Mucosa of descending colon (tissue), 3 donors: ENCODE measurements around the gene MTHFD1L. TPM values are rescaled to one million over a fixed set of nuclear protein-coding genes. Genes with fewer than 3 reads are reported as not detected.
"Not testable (repeated sequence)": the region's sequence is repeated elsewhere in the genome, so short reads cannot be mapped to it uniquely, and the experiment has no call there.

Experiments
- ATAC-seq: fragments of 200-7000 bp; cut with Tn5 transposase; one replicate; pipeline ENCODE4 v1.9.1; 2020; ENCODE audit warnings: mild to moderate bottlenecking, moderate library complexity
- DNase-seq, 3 donors: peaks; one replicate each; pipeline ENCODE4 v3.0.0-alpha.2; 2020
- H3K36me3 ChIP-seq: fragments of 200-600 bp; one replicate; pipeline ENCODE4 v1.8.0; 2021; ENCODE audit warnings: low read depth, mild to moderate bottlenecking
- H3K4me1 ChIP-seq: fragments of 200-600 bp; one replicate; pipeline ENCODE4 v1.8.0; 2021; ENCODE audit warnings: low read depth, mild to moderate bottlenecking
- H3K4me3 ChIP-seq: fragments of 200-600 bp; one replicate; pipeline ENCODE4 v1.8.0; 2021; ENCODE audit warnings: mild to moderate bottlenecking
- H3K9me3 ChIP-seq: fragments of 200-600 bp; one replicate; pipeline ENCODE4 v1.8.0; 2021; ENCODE audit warnings: mild to moderate bottlenecking
- CTCF ChIP-seq: fragments of 200-600 bp; IDR thresholded peaks from one replicate; pipeline ENCODE4 v1.8.0; 2022; ENCODE audit warnings: antibody characterized with exemption, mild to moderate bottlenecking
- intact Hi-C, 2 donors: fragments of 100-400 bp; cut with DNase I in 1 of 2; cut with micrococcal nuclease in 1 of 2; formaldehyde crosslinking; loops; one replicate each; pipeline versions ENCODE4 v1.11.0 to v1.11.1; 2022; cut with DNase I, micrococcal nuclease
- long read RNA-seq, 2 donors: library from polyadenylated mRNA; unstranded; transcript quantifications; one replicate each; pipeline ENCODE4 v2.0.0, GENCODE V29; 2019 to 2021
- total RNA-seq, 3 donors: library from RNA; stranded (reverse); fragmentation: NEBNext Ultra II Directional in 2 of 3; extraction: Animal tissue kit (Norgen Biotek cat#: 25700) in 2 of 3; gene quantifications; one replicate each; pipeline versions ENCODE4 v1.2.1 to v1.2.4, GENCODE V29; 2021 to 2023
- donor health status: DM: no; HTN: no; CAD: no; lungs with moderate emphysema.
- donor health status: DM: no; HTN: no; CAD: no.
- donor health status: DM: no; HTN: yes; CAD: no.

MTHFD1L gene
- 10 to 100 TPM in 1 of 3 donors, 1 to 10 TPM in 2; 7.1 to 11.1 (median 8.9) TPM for total RNA-seq
- long read RNA-seq, donor 1, partial matches to known transcripts = 1 of 7 reads
- long read RNA-seq, donor 1, other reads (novel, unspliced or antisense) = 5 of 7 reads
- long read RNA-seq, donor 2 = 0 reads

- intact Hi-C loops = no loop called here
- ATAC-seq (peak; percentile 89), DNase-seq (peak; percentile 76 to 85 (median 84))
- Histone ChIP-seq H3K4me1 (peaks cover 4% of the 10 kb centered on the region), H3K4me3 (peak within 1 kb of the TSS; percentile 32), H3K36me3 (no peaks in the 10 kb centered on the region), H3K9me3 (no peaks in the 10 kb centered on the region)
- TF ChIP-seq CTCF = peak; percentile 73
Observed at GRCh38 chr6:150865406-150866146, at the start of gene MTHFD1L. Gene MTHFD1L (plus strand): TSS chr6:150865702. CDS start chr6:150865823, 121 bp downstream.

GRCh38 chr6:150816554-150816953 lies 48.9 kb upstream of the MTHFD1L start:
- ATAC-seq, H3K4me3 ChIP-seq, H3K4me1 ChIP-seq, intact Hi-C loops, DNase-seq, H3K9me3 ChIP-seq, H3K36me3 ChIP-seq: not testable (repeated sequence)

GRCh38 chr6:150822932-150823331 lies 42.6 kb upstream of the MTHFD1L start:
- no peak for ATAC-seq
- DNase-seq = no peak
- no peaks in the 10 kb centered on the region for H3K9me3 ChIP-seq
- H3K4me1 ChIP-seq = no peaks in the 10 kb centered on the region
- H3K36me3 ChIP-seq = no peaks in the 10 kb centered on the region
- TF ChIP-seq CTCF = no peak
- intact Hi-C loops = no loop called here
- H3K4me3 ChIP-seq = no peak overlapping the region

GRCh38 chr6:150826788-150827187 lies 38.7 kb upstream of the MTHFD1L start:
- no peak for ATAC-seq
- H3K36me3 ChIP-seq = no peaks in the 10 kb centered on the region
- TF ChIP-seq CTCF = no peak
- no peak for DNase-seq
- no peaks in the 10 kb centered on the region for H3K4me1 ChIP-seq
- no peak overlapping the region for H3K4me3 ChIP-seq
- H3K9me3 ChIP-seq = no peaks in the 10 kb centered on the region
- intact Hi-C loops = no loop called here

GRCh38 chr6:150828107-150828506 lies 37.4 kb upstream of the MTHFD1L start:
- DNase-seq, H3K36me3 ChIP-seq, intact Hi-C loops, ATAC-seq, H3K4me1 ChIP-seq, H3K9me3 ChIP-seq, H3K4me3 ChIP-seq: not testable (repeated sequence)

GRCh38 chr6:150830439-150831165 lies 34.9 kb upstream of the MTHFD1L start:
- Histone ChIP-seq H3K36me3 (no peaks in the 10 kb centered on the region), H3K9me3 (no peaks in the 10 kb centered on the region), H3K4me3 (no peak overlapping the region), H3K4me1 (no peaks in the 10 kb centered on the region)
- DNase-seq (no peak), ATAC-seq (no peak)
- intact Hi-C loops = no loop called here
- TF ChIP-seq CTCF = no peak
